Measurements from ENCODE around the gene PFAS.

The PFAS gene

DNA sequence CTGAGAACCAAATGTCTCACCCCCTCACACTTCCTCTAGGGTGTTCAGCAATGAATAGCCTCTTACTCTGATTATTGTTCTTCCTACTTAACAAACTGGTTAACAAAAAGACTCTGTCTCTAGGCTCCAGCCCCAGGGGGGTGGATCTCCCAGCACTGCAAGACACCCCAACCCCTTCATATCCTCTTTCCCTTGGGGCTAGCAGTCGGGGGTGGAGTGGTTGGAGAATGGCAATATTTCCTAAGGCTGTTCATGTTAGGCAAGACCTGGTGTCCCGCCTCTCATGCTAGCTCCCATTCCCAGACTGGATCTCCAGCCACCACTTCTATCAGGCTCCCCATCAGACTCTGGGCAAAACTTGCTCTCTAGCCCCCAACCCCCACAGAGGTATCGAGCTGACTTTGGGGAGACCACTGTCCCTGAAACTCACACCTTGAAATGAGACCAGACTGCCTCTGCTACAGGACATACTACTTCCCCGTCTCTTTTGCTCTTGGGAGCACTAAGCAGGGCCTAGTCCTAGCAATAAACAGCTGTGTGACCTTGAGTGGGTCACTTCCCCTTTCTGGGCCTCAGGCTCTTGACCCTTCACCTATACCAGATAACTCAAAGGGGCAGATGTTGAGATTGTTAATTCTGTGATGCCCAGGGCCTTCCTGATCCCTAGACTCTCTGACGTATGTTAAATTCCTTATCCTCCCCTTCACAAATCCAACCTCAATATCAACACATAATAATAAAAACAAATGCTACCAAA, 43.7 kb downstream of the PFAS start:
- TF ChIP-seq POU2F2 (IDR thresholded peaks at IDR 0.05; ENCODE audit: low read depth, low read length) (no peak), SPI1 (IDR thresholded peaks at IDR 0.05; ENCODE audit: low read depth, low read length) (peak; percentile 87), PAX5 (IDR thresholded peaks at IDR 0.05; ENCODE audit: insufficient read depth, low read length, severe bottlenecking) (no peak), POLR2A (IDR thresholded peaks at IDR 0.05; ENCODE audit: low read depth, low read length) (no peak), TAF1 (IDR thresholded peaks at IDR 0.05; ENCODE audit: low read depth, low read length) (no peak)
- FAIRE-seq (no peak), DNase-seq (ENCODE audit: insufficient read length, low spot score) (no peak)

DNA sequence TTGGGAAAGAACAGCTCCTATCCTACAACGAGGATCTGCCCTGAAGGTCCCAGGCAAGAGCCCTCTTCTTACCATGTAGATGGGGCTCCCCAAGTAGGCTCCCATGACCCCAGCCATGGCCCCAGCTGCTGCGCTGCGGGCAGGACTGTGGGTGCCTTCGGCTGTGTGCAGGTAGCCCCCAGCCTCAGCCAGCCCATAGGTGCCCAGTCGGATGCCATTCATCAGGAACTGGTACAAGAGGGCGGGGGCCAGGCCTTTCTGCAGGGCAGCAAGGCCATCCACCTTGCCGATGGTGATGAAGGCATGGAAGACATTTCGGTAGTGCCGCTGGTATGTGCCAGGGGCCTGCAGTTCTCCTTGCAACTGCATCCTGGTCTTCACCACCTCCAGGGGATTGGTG, 45.3 kb downstream of the PFAS start:
- DNase-seq (ENCODE audit: insufficient read length, low spot score) (no peak), FAIRE-seq (no peak)
- TF ChIP-seq POU2F2 (IDR thresholded peaks at IDR 0.05; ENCODE audit: low read depth, low read length) = no peak
- TF ChIP-seq SPI1 (IDR thresholded peaks at IDR 0.05; ENCODE audit: low read depth, low read length) = no peak
- no peak for TF ChIP-seq POLR2AphosphoS5 (IDR thresholded peaks at IDR 0.05; ENCODE audit: low read depth, low read length)
- TF ChIP-seq POLR2A (IDR thresholded peaks at IDR 0.05; ENCODE audit: low read depth, low read length) = no peak
- TF ChIP-seq TAF1 (IDR thresholded peaks at IDR 0.05; ENCODE audit: low read depth, low read length) = no peak
- no peak for TF ChIP-seq PAX5 (IDR thresholded peaks at IDR 0.05; ENCODE audit: insufficient read depth, low read length, severe bottlenecking)

DNA sequence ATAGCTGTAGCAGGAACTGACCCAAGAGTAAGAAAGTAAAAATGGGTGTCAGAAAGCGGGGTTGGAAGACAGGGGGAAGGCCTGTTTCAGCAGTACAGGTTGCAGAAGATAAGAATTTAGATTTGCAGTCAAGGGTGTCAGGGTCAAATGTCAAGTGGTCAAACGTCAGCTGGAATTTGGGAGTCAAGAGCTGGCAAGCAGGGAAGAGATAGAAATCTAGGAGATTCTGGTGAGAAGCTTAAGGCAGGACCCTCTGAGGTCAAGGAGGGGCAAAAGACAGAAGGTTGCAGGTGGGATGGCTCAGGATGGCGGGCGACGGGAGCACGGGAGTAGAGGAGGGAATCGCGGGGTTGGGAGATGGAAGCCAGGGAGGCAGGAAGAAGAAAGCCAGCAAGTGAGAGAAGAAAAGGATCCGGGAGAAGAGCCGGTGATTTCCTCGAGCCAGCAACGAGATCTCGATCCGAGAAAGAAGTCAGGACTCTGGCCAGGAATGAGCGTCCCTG, 45.8 kb downstream of the PFAS start:
- no peak for FAIRE-seq
- DNase-seq (ENCODE audit: insufficient read length, low spot score) = no peak
- TF ChIP-seq TAF1 (IDR thresholded peaks at IDR 0.05; ENCODE audit: low read depth, low read length) = no peak
- TF ChIP-seq SPI1 (IDR thresholded peaks at IDR 0.05; ENCODE audit: low read depth, low read length) = no peak
- no peak for TF ChIP-seq POLR2A (IDR thresholded peaks at IDR 0.05; ENCODE audit: low read depth, low read length)
- TF ChIP-seq POU2F2 (IDR thresholded peaks at IDR 0.05; ENCODE audit: low read depth, low read length) = no peak
- TF ChIP-seq PAX5 (IDR thresholded peaks at IDR 0.05; ENCODE audit: insufficient read depth, low read length, severe bottlenecking) = no peak
- no peak for TF ChIP-seq POLR2AphosphoS5 (IDR thresholded peaks at IDR 0.05; ENCODE audit: low read depth, low read length)

DNA sequence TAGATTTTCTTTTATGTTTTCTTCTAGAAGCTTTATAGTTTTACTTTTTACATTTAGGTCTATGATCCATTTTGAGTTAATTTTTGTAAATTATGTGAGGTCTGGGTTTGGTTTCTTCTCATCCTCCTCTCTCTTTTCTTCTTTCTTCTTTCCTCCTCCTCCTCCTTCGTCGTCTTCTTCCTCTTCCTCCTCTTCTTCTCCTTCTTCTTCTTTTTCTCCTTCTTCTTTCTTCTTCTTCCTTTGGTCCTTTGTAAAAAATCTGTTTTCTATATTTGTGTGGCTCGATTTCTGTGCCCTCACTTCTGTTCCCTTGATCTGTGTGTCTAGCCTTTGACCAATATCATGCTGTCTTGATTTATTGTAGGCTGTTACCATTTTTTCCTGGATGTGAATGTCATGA, 51.1 kb downstream of the PFAS start:
- no peak for FAIRE-seq
- TF ChIP-seq POLR2AphosphoS5 (IDR thresholded peaks at IDR 0.05; ENCODE audit: low read depth, low read length) (no peak), SPI1 (IDR thresholded peaks at IDR 0.05; ENCODE audit: low read depth, low read length) (no peak)

DNA sequence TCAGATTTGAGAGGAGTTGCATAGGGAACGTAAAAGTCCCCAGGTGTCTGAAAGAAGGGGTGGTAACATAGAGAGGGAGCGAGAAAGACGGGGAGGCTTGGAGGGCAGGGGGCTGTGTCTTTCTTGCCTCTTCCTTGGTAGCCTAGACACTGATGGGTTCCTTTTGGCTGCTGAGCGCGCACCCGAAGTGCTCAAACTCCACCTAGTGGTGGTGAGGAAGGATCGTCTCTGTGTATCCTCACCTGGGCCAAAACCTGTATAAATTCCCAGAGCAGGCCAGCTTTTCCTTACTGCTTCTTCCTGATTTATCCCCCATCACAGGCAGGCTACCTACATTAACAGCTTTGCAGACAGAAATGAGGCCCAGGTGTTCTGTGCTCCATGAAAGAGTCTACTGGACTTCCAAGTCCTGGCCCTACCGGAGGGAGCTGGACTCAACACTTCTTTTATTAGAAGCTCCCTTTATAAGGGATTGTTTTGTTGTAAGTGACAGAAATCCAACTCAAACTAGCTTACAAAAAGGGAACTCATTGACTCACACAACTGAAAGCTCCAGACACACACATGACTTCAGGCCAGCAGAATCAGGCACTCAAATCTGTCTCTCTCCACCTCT, 51.6 kb downstream of the PFAS start:
- DNase-seq (ENCODE audit: insufficient read length, low spot score) (peak; percentile 72), FAIRE-seq (peak; percentile 90)
- no peak for TF ChIP-seq TAF1 (IDR thresholded peaks at IDR 0.05; ENCODE audit: low read depth, low read length)
- TF ChIP-seq SPI1 (IDR thresholded peaks at IDR 0.05; ENCODE audit: low read depth, low read length) = no peak
- TF ChIP-seq POU2F2 (IDR thresholded peaks at IDR 0.05; ENCODE audit: low read depth, low read length) = no peak
- no peak for TF ChIP-seq POLR2A (IDR thresholded peaks at IDR 0.05; ENCODE audit: low read depth, low read length)

More for the DNA sequence above, 51.1 kb downstream of the PFAS start:
- DNase-seq (ENCODE audit: insufficient read length, low spot score) = no peak

DNA sequence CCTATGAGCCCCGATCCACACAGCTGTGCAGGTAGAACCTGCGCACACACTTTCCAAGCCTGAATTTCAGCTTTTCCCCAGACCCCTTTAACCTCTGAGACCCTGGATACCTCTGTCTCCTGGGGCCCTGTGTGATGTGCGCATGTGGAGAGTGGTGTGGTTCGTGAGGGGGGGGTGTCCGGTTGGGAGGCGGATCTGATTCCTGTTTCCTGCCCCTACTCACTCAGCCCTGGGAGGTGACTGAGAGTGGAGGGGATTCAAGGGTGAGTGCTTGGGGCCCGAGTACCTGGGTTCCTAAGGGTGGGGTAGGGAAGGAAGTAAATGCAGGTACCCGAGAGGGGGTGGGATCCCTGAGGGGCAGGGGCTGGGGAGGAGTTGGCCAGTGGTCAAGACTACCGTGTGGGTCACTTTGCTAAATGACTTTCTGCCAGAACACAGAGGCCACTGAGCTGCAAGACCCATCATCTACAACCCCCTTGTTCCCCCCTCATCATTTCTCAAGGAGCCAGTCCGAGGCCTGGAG, 61.6 kb downstream of the PFAS start:
- TF ChIP-seq POLR2AphosphoS5 (IDR thresholded peaks at IDR 0.05; ENCODE audit: low read depth, low read length) = no peak
- no peak for TF ChIP-seq POLR2A (IDR thresholded peaks at IDR 0.05; ENCODE audit: low read depth, low read length)
- no peak for TF ChIP-seq POU2F2 (IDR thresholded peaks at IDR 0.05; ENCODE audit: low read depth, low read length)
- TF ChIP-seq SPI1 (IDR thresholded peaks at IDR 0.05; ENCODE audit: low read depth, low read length) = no peak
- TF ChIP-seq TAF1 (IDR thresholded peaks at IDR 0.05; ENCODE audit: low read depth, low read length) = no peak
- no peak for TF ChIP-seq PAX5 (IDR thresholded peaks at IDR 0.05; ENCODE audit: insufficient read depth, low read length, severe bottlenecking)
- no peak for FAIRE-seq
- DNase-seq (ENCODE audit: insufficient read length, low spot score) = no peak

DNA sequence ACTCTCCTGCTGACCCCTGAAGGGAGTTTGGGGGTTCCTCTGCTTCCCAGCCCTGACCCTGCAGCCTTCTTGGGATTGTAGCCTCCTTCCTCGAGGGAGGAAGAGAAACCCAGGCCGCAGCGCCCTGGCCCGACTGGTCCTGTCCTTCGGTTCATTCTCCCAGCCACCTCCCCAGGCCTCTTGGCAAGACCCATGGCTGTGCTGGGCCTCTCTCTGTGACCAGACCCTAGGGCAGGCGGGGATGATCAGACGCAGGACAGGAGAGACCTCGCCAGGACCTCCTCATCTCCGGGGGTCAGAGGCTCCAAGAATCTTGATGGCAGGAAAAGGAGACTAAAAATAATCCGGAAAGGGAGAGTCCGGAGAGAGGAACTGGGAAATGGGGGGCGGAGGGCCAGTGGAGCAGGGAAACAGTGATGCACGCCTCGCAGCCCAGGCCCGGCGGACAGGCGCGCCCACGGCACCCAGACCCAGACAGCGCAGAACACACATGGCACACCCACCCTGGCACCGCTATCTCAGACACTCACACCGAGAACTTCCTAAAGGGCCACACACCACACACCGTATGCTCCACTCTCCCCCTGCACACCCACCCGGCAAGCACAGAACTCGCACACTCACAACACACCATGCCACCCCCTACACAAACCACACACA, 62.2 kb downstream of the PFAS start:
- TF ChIP-seq SPI1 (IDR thresholded peaks at IDR 0.05; ENCODE audit: low read depth, low read length) (no peak), PAX5 (IDR thresholded peaks at IDR 0.05; ENCODE audit: insufficient read depth, low read length, severe bottlenecking) (no peak), TAF1 (IDR thresholded peaks at IDR 0.05; ENCODE audit: low read depth, low read length) (no peak), POLR2A (IDR thresholded peaks at IDR 0.05; ENCODE audit: low read depth, low read length) (no peak), POLR2AphosphoS5 (IDR thresholded peaks at IDR 0.05; ENCODE audit: low read depth, low read length) (no peak), POU2F2 (IDR thresholded peaks at IDR 0.05; ENCODE audit: low read depth, low read length) (no peak)
- DNase-seq (ENCODE audit: insufficient read length, low spot score) (no peak), FAIRE-seq (no peak)

DNA sequence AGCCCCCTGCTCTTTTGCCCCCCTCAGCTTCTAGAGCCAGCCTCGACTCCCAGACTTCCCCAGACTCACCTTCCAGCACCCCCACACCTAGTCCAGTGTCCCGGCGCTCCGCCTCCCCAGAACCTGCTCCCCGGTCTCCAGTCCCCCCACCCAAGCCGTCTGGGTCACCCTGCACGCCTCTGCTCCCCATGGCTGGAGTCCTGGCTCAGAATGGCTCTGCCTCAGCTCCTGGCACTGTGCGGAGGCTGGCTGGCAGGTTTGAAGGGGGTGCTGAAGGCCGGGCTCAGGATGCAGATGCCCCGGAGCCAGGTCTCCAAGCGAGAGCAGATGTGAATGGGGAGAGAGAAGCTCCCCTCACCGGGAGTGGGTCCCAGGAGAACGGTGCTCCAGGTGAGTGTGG, 63.2 kb downstream of the PFAS start:
- no peak for TF ChIP-seq PAX5 (IDR thresholded peaks at IDR 0.05; ENCODE audit: insufficient read depth, low read length, severe bottlenecking)
- no peak for TF ChIP-seq POLR2AphosphoS5 (IDR thresholded peaks at IDR 0.05; ENCODE audit: low read depth, low read length)
- no peak for TF ChIP-seq SPI1 (IDR thresholded peaks at IDR 0.05; ENCODE audit: low read depth, low read length)
- no peak for TF ChIP-seq POLR2A (IDR thresholded peaks at IDR 0.05; ENCODE audit: low read depth, low read length)
- DNase-seq (ENCODE audit: insufficient read length, low spot score) (no peak), FAIRE-seq (no peak)

DNA sequence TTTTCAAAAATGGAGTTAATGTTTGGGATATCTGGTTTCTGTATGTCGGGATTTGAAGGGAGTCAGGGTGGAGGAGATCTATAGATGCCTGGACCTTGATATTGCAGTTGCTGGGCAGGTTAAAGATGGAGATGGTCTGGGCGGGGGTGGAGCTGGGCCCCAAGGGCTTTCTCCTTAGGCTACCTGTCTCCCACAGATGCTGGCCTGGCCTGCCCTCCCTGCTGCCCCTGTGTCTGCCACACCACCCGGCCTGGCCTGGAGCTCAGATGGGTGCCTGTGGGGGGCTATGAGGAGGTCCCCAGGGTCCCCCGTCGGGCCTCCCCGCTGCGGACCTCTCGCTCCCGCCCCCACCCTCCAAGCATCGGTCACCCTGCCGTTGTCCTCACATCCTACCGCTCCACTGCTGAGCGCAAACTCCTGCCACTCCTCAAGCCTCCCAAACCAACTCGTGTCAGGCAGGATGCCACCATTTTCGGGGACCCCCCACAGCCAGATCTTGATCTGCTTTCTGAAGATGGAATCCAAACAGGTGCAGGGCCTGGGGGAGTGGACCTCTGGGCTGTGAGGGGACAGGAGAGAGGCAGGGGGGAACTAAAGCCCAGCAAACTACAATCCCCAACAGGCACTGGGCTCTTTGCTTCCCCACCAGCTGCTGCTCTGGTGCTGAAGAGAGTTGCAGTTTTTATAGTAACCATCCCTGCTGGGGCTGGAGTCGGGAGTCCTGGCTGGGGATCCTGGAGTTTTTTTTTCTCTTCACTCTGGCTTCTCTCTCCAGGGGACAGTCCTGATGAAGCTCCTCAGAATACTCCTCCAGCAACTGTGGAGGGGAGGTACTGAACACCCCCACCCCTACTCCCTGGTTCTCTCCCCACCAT, 63.9 kb downstream of the PFAS start:
- TF ChIP-seq POLR2A (IDR thresholded peaks at IDR 0.05; ENCODE audit: low read depth, low read length) (no peak), PAX5 (IDR thresholded peaks at IDR 0.05; ENCODE audit: insufficient read depth, low read length, severe bottlenecking) (no peak), POLR2AphosphoS5 (IDR thresholded peaks at IDR 0.05; ENCODE audit: low read depth, low read length) (no peak), TAF1 (IDR thresholded peaks at IDR 0.05; ENCODE audit: low read depth, low read length) (no peak), SPI1 (IDR thresholded peaks at IDR 0.05; ENCODE audit: low read depth, low read length) (no peak), POU2F2 (IDR thresholded peaks at IDR 0.05; ENCODE audit: low read depth, low read length) (no peak)
- DNase-seq (ENCODE audit: insufficient read length, low spot score) (no peak), FAIRE-seq (no peak)
